Astrocyte of the spinal cord (primary cell): ENCODE measurements around the gene YTHDF1.

Source experiments
- DNase-seq: peaks from one replicate; pipeline ENCODE4 v3.0.0; 2011; ENCODE audit warnings: low read depth, low spot score
- H3K4me3 ChIP-seq: 2 replicates; pipeline ENCODE4 v1.5.1; 2011; ENCODE audit warnings: low read depth, mild to moderate bottlenecking, low read length, moderate library complexity
- in situ Hi-C: cut with HindIII; loops from 2 replicates; pipeline ENCODE4 v1.10.0; 2017; ENCODE audit warnings: low sequenced_read_pairs
- TF ChIP-seq, protein P1 (sequence below): IDR thresholded peaks from 2 replicates; pipeline ENCODE4 v1.5.1; 2012; ENCODE audit warnings: low read depth, mild to moderate bottlenecking, low read length, inconsistent platforms

YTHDF1 gene

DNA sequence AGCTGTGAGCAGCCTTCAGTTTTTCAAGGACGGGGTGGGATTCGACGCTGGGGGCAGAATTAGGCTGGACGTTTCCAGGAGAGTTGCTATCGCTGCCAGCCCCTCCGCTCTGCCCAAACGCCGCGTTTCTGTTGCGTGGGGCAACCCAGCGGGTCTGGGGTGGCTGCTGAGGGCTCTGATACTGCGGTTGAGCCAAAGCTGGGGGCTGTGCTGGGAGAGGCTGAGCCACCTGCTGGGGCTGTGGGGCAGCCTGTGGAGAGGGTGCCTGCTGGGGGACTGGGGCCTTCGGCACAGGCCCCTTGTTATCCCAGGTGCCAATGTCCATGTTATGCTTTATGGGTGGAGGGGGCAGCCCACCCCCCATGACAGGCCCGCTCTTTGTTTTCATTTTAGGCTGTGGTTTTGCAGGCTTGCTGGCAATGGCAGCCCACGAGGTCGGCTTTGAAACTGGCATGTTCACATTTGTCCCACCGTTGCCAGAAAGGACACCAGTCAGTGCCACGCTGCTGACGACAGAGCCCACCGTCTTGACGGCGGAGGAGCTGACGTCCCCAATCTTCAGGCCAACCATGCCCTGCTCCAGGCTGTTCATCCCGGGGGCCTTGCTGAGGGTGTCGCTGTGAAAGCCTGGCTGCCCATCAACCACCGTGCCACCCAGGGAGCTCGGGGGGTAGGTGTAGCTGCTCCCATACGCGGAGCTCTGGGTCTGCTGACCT lies 13.0 kb downstream of the YTHDF1 start:
- in situ Hi-C loops: no loop called here
- TF ChIP-seq, protein P1, sequence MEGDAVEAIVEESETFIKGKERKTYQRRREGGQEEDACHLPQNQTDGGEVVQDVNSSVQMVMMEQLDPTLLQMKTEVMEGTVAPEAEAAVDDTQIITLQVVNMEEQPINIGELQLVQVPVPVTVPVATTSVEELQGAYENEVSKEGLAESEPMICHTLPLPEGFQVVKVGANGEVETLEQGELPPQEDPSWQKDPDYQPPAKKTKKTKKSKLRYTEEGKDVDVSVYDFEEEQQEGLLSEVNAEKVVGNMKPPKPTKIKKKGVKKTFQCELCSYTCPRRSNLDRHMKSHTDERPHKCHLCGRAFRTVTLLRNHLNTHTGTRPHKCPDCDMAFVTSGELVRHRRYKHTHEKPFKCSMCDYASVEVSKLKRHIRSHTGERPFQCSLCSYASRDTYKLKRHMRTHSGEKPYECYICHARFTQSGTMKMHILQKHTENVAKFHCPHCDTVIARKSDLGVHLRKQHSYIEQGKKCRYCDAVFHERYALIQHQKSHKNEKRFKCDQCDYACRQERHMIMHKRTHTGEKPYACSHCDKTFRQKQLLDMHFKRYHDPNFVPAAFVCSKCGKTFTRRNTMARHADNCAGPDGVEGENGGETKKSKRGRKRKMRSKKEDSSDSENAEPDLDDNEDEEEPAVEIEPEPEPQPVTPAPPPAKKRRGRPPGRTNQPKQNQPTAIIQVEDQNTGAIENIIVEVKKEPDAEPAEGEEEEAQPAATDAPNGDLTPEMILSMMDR: no peak
- no peak overlapping the region for H3K4me3 ChIP-seq
- no peak for DNase-seq

DNA sequence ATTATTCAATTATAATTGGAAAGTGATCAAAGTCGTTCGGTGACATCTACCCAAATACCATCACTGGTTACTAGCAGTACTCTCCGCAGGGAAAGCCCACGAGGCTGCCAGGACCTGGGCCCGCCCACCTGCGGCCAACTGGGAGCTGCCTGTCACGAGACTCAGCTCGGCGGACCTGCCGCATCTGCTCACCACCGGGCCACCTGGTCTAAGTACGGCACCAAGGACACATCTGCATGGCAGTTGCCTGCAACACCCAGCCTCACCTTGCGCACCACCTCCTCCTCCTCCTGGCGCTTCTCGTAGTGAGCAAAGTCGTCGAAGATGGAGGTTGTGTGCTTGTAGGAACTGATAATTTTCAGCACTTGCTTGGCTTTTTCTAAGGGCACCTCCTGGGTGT lies 13.9 kb downstream of the YTHDF1 start:
- in situ Hi-C loops: no loop called here
- TF ChIP-seq, protein P1: no peak
- DNase-seq: no peak
- no peak overlapping the region for H3K4me3 ChIP-seq

DNA sequence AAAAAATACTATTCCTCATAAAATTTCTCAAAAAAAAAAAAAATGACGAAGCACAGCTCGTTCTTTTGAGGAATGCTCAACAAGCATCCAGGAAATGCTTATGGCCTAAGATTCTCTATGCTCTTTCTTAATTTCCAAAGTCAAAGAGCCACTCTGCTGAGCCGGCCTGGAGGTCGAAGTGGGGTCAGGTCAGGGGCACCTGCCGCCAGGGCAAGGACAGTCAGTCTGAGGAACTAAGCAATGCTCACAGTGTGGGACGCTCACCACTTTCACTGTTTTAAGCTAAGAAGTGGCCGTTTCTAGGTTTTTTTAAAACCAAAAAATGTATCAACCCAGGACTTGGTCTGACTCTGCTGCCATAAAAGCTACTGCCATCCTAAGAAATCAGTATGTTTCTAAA lies 17.3 kb downstream of the YTHDF1 start:
- no peak for DNase-seq
- H3K4me3 ChIP-seq: no peak overlapping the region
- TF ChIP-seq, protein P1: no peak
- in situ Hi-C loops: no loop called here

DNA sequence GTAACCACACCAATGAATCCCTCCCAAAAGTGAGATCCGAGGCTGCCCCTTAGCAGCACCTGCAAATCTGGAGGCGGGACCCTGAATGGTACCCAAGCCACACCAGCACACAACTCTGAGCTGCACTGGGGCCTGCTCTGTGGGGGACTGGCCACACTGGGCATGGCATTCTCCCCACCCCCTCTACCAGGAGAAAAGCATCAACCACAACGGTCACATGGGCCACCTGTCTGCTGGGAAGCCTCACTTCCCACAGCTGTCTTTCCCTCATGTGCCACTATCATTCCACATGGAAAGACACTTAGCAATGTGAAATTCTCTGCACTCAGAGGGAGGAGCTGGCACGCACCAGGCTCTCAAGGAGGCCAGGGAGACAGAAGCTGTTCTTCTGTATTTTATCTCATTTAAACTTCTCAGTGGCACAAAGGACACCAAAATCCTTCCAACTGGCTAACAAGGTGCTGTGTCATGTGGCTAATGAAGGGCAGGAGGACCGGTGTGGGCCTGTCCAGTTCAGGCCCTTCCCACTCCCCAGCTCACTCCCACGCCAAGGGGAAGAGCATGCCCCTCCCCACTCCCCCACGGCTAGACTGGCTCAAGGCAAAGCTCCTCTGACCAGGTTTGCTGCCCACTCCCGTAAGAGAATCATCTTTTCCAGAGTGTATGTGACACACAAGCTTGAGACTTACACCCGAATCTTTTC lies 19.0 kb downstream of the YTHDF1 start:
- TF ChIP-seq, protein P1: no peak
- no peak for DNase-seq
- H3K4me3 ChIP-seq: no peak overlapping the region
- in situ Hi-C loops: no loop called here

DNA sequence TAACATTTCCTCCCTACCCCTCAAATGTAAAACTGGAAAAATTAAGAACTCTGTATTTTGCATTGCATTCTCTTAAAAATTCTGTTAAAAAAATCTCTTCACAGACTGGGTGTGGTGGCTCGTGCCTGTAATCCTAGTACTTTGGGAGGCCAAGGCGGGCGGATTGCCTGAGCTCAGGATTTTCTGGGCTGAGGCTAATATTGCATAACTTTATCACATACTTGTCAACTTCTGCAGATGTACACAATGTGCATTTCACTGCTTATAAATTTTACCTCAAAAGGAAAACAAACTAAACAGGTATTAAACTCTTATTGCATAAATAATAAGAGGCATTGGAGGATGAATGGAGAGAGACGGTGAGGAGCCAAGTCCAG lies 21.1 kb downstream of the YTHDF1 start:
- TF ChIP-seq, protein P1: no peak
- H3K4me3 ChIP-seq: no peak overlapping the region
- DNase-seq: no peak
- in situ Hi-C loops: no loop called here

DNA sequence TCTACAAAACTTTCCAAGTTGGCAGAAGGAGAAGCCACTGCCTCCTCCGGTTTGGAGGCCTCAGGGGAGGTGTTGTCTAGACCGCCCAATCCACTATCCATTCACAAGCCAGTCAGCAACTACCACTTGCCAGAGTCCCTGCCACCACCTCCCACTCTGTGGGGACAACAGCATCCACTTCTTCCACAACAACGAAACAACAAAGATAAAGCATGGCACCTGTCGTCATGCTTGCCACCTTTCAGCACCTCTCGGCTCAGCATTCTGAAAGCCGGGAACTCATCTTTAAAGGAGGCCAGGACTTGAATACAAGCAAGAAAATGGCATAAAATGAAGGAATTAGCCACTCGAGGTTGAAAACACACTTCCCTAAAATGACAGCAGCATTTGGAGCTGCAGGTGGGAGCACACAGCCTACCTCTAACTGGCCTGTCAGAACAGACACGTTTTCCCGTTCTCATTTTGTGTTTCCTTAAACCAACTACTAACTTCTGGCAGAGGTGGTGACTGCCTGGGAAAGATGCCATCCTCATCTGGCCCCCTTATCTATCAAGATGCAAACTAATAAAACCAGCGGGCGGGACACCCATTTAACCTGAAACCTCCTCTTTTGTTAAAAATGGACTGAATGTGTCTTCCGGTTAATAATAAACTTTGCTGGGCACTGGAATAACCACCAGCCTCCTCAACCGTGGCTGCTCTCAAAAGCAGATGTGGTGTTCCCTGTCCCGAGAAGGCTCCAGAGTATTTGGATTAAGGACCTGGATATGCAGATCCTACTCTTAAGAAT lies 21.7 kb downstream of the YTHDF1 start:
- TF ChIP-seq, protein P1: no peak
- no peak for DNase-seq
- no peak overlapping the region for H3K4me3 ChIP-seq
- in situ Hi-C loops: no loop called here
